OCI-LY7 (cell line): ENCODE measurements around the gene SPTLC1. TPM values are rescaled to one million over a fixed set of nuclear protein-coding genes. Genes with fewer than 3 reads are reported as not detected.

Experiments used
- BruUV-seq: library from RNA; stranded (reverse); fragments of 400-500 nt; replicated peaks from 2 replicates; lab custom pipeline; 2021; lab: Mats Ljungman, UMichigan
- CTCF ChIA-PET: fragments of 300-600 bp; sonication (Branson Sonifier 250); formaldehyde crosslinking; loops from one replicate; lab custom pipeline; 2022; ENCODE audit warnings: antibody characterized with exemption; ENCODE audit not compliant: unreplicated experiment; lab: Charles Lee
- POLR2A ChIA-PET: fragments of 300-600 bp; sonication (Branson Sonifier 250); formaldehyde crosslinking; loops from one replicate; lab custom pipeline; 2022; ENCODE audit warnings: antibody characterized with exemption; lab: Charles Lee
- DNase-seq: peaks from one replicate; pipeline ENCODE4 v3.0.0-alpha.2; 2015; ENCODE audit warnings: low spot score
- H2AFZ ChIP-seq: fragments of 200-600 bp; sonication (generic), shearing (Covaris generic); 2 replicates; pipeline ENCODE4 v1.6.1; 2014; ENCODE audit warnings: mild to moderate bottlenecking, antibody characterized with exemption, low read length, moderate library complexity
- H3K27ac ChIP-seq: fragments of 200-600 bp; sonication (generic); 2 replicates; pipeline ENCODE4 v1.5.1; 2014; ENCODE audit warnings: mixed run types, low read depth, mild to moderate bottlenecking, moderate library complexity, low read length, inconsistent platforms; ENCODE audit not compliant: poor library complexity, severe bottlenecking
- H3K36me3 ChIP-seq: fragments of 200-600 bp; sonication (generic); 2 replicates; pipeline ENCODE4 v1.6.1; 2014; ENCODE audit warnings: mild to moderate bottlenecking, antibody characterized with exemption, low read length, moderate library complexity, mixed read lengths; ENCODE audit not compliant: insufficient read depth
- H3K4me1 ChIP-seq: fragments of 200-600 bp; sonication (generic); 2 replicates; pipeline ENCODE4 v1.5.1; 2014; ENCODE audit warnings: mild to moderate bottlenecking, low read length; ENCODE audit not compliant: insufficient read depth, poor library complexity, severe bottlenecking
- H3K4me2 ChIP-seq: fragments of 200-600 bp; sonication (generic); 2 replicates; pipeline ENCODE4 v1.6.1; 2014; ENCODE audit warnings: mild to moderate bottlenecking, low read length
- H3K4me3 ChIP-seq: fragments of 200-600 bp; sonication (generic); 2 replicates; pipeline ENCODE4 v1.5.1; 2014; ENCODE audit warnings: mild to moderate bottlenecking, low read depth, low read length; ENCODE audit not compliant: poor library complexity, severe bottlenecking
- H3K79me2 ChIP-seq: fragments of 200-600 bp; sonication (generic); 2 replicates; pipeline ENCODE4 v1.6.1; 2016; ENCODE audit warnings: low read depth, mild to moderate bottlenecking, low read length, moderate library complexity, mixed read lengths; ENCODE audit not compliant: insufficient read depth
- H3K9me2 ChIP-seq: fragments of 200-600 bp; sonication (generic); 2 replicates; pipeline ENCODE4 v1.6.1; 2016; ENCODE audit warnings: mild to moderate bottlenecking, low read length, mixed read lengths; ENCODE audit not compliant: insufficient read depth
- H3K9me3 ChIP-seq: fragments of 200-600 bp; sonication (generic); 2 replicates; pipeline ENCODE4 v1.6.1; 2014; ENCODE audit warnings: mild to moderate bottlenecking, mixed run types, low read length, mixed read lengths
- H4K20me1 ChIP-seq: fragments of 200-600 bp; sonication (generic); 2 replicates; pipeline ENCODE4 v1.6.1; 2014; ENCODE audit warnings: mild to moderate bottlenecking, antibody characterized with exemption, low read length, moderate library complexity, mixed read lengths; ENCODE audit not compliant: insufficient read depth
- CTCF ChIP-seq: fragments of 200-600 bp; sonication (generic); conservative IDR thresholded peaks from 2 replicates; pipeline ENCODE4 v1.5.1; 2014; ENCODE audit warnings: mild to moderate bottlenecking, antibody characterized with exemption, low read length, moderate library complexity, mixed read lengths
- EZH2phosphoT487 ChIP-seq: fragments of 200-600 bp; sonication (generic); IDR thresholded peaks from 2 replicates; pipeline ENCODE4 v1.6.1; 2018; ENCODE audit warnings: low read depth, borderline replicate concordance, mild to moderate bottlenecking, mixed run types, antibody characterized with exemption, low read length, moderate library complexity, mixed read lengths
- intact Hi-C: fragments of 100-400 bp; cut with micrococcal nuclease; formaldehyde crosslinking; loops from one replicate; pipeline ENCODE4 v1.10.0; 2022; ENCODE audit not compliant: unreplicated experiment
- total RNA-seq, 2 experiments: library from RNA; depleted of rRNA in 1 of 2; stranded (reverse); fragments of >200 nt in 1 of 2; shearing (Covaris generic) in 1 of 2; gene quantifications; 2 replicates each; pipeline ENCODE4 v1.2.3, GENCODE V29; 2014 to 2022

SPTLC1 gene
- total RNA-seq, 2 experiments from 2014 or later: 42.2 to 48.7 TPM

GRCh38 chr9:92164490-92164889 lies 49.3 kb upstream of the SPTLC1 start:
- BruUV-seq: no TSS peak
- CTCF ChIA-PET: no interaction called here
- Histone ChIP-seq H3K27ac (no peak overlapping the region), H3K4me1 (no peaks in the 10 kb centered on the region), H3K79me2 (no peaks in the 10 kb centered on the region), H3K9me3 (no peaks in the 10 kb centered on the region), H2AFZ (no peak overlapping the region), H4K20me1 (no peaks in the 10 kb centered on the region), H3K36me3 (no peaks in the 10 kb centered on the region), H3K4me2 (no peak overlapping the region), H3K4me3 (no peak overlapping the region), H3K9me2 (no peaks in the 10 kb centered on the region)
- DNase-seq: no peak
- POLR2A ChIA-PET: no interaction called here
- no peak for TF ChIP-seq CTCF
- no peak for TF ChIP-seq EZH2phosphoT487
- intact Hi-C loops: no loop called here

- Histone ChIP-seq H3K4me1 (no peaks in the 10 kb centered on the region), H3K36me3 (no peaks in the 10 kb centered on the region), H3K9me2 (no peaks in the 10 kb centered on the region), H3K79me2 (no peaks in the 10 kb centered on the region), H2AFZ (no peak overlapping the region), H3K27ac (no peak overlapping the region), H4K20me1 (no peaks in the 10 kb centered on the region), H3K4me3 (no peak overlapping the region), H3K4me2 (no peak overlapping the region), H3K9me3 (no peaks in the 10 kb centered on the region)
- TF ChIP-seq CTCF (no peak), EZH2phosphoT487 (no peak)
- POLR2A ChIA-PET: no interaction called here
- no peak for DNase-seq
- intact Hi-C loops: no loop called here
- BruUV-seq: no TSS peak
- CTCF ChIA-PET: no interaction called here
Measured at GRCh38 chr9:92163276-92163675, 48.1 kb upstream of the SPTLC1 start.

- Histone ChIP-seq H3K9me2 (no peaks in the 10 kb centered on the region), H3K36me3 (no peaks in the 10 kb centered on the region), H3K4me3 (no peak overlapping the region), H3K9me3 (no peaks in the 10 kb centered on the region), H3K4me1 (no peaks in the 10 kb centered on the region), H2AFZ (no peak overlapping the region), H3K27ac (no peak overlapping the region), H3K4me2 (no peak overlapping the region), H3K79me2 (no peaks in the 10 kb centered on the region), H4K20me1 (no peaks in the 10 kb centered on the region)
- TF ChIP-seq CTCF (no peak), EZH2phosphoT487 (no peak)
- CTCF ChIA-PET: no interaction called here
- intact Hi-C loops: no loop called here
- POLR2A ChIA-PET: no interaction called here
- no TSS peak for BruUV-seq
- no peak for DNase-seq
Measured at GRCh38 chr9:92160786-92161185, 45.6 kb upstream of the SPTLC1 start.
